ENCODE results near the gene ITGA11. TPM values are rescaled to one million over a fixed set of nuclear protein-coding genes. Genes with fewer than 3 reads are reported as not detected.

ITGA11 gene
- total and polyA plus RNA-seq, 8 donors, result 0.19 to 4.1 (median 0.66) TPM

DNA sequence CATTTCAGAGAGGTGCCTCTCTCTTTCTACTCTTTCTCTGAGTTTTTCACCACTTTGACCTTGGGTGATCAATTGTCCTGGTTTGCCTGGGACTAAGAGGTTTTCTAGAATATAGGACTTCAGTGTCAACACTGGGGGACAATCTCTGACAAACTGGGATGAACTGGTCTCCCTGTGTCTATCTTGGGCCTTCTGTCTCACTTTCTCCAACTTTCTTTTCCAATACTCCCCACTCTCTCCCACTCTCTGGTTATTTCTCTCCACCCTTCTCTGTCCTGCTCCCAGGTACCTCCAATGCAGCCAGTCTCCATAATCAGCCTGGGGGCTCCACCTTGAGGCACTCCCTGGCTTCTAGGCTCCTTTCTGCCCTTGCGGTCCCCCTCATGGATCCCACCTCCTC, 4.7 kb upstream of the ITGA11 start:
- Histone ChIP-seq H3K4me3 (no peak overlapping the region), H3K27me3 (peaks cover 0 to 15% (median 3%) of the 10 kb centered on the region in 4 donors), H3K4me1 (no peaks in the 10 kb centered on the region), H3K9me3 (no peaks in the 10 kb centered on the region), H3K36me3 (no peaks in the 10 kb centered on the region), H3K27ac (no peak overlapping the region)
- WGBS, 2 donors, result 64 to 67% methylated on average over 1 of the region's 1 CpG
- intact Hi-C loops (cut with DNase I), result no loop called here
- TF ChIP-seq, protein P1, sequence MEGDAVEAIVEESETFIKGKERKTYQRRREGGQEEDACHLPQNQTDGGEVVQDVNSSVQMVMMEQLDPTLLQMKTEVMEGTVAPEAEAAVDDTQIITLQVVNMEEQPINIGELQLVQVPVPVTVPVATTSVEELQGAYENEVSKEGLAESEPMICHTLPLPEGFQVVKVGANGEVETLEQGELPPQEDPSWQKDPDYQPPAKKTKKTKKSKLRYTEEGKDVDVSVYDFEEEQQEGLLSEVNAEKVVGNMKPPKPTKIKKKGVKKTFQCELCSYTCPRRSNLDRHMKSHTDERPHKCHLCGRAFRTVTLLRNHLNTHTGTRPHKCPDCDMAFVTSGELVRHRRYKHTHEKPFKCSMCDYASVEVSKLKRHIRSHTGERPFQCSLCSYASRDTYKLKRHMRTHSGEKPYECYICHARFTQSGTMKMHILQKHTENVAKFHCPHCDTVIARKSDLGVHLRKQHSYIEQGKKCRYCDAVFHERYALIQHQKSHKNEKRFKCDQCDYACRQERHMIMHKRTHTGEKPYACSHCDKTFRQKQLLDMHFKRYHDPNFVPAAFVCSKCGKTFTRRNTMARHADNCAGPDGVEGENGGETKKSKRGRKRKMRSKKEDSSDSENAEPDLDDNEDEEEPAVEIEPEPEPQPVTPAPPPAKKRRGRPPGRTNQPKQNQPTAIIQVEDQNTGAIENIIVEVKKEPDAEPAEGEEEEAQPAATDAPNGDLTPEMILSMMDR (IDR thresholded peaks at IDR 0.05), result no peak
- FAIRE-seq (no peak), DNase-seq (no peak), ATAC-seq (no peak)

DNA sequence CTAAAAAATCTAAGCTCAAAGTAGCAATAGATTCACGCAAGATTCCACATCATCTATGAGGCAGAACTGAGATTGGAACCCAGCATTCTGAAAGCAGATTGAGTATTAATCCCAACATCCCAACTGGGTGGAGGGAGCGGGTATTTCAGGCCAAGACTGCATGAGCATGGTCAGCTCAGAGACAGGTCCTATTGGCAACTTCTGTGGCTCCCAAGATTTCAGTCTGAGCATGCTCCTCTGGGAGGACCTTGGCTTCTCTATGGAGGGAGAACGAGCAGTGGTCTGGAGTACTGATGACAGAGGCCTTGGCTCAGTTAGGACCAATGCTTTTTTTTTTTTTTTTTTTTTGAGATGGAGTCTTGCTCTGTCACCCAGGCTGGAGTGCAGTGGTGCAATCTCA, 4.0 kb upstream of the ITGA11 start:
- ATAC-seq (no peak), FAIRE-seq (no peak), DNase-seq (no peak)
- WGBS, 2 donors, result 81 to 83% methylated on average over 3 of the region's 3 CpGs
- no peaks in the 10 kb centered on the region for H3K4me1 ChIP-seq
- TF ChIP-seq, protein P1 (IDR thresholded peaks at IDR 0.05), result no peak
- peaks cover 0 to 15% (median 4%) of the 10 kb centered on the region in 4 donors for H3K27me3 ChIP-seq
- intact Hi-C loops (cut with DNase I), result no loop called here
- H3K4me3 ChIP-seq, result no peak overlapping the region
- no peaks in the 10 kb centered on the region for H3K9me3 ChIP-seq
- H3K27ac ChIP-seq, result no peak overlapping the region
- no peaks in the 10 kb centered on the region for H3K36me3 ChIP-seq

- Histone ChIP-seq H3K4me3 (no peak overlapping the region), H3K27me3 (peaks cover 0 to 15% (median 4%) of the 10 kb centered on the region in 4 donors), H3K36me3 (no peaks in the 10 kb centered on the region), H3K4me1 (no peaks in the 10 kb centered on the region), H3K9me3 (no peaks in the 10 kb centered on the region), H3K27ac (no peak overlapping the region)
- TF ChIP-seq, protein P1 (IDR thresholded peaks at IDR 0.05), result no peak
- no peak for FAIRE-seq
- no peak for ATAC-seq
- DNase-seq, result no peak
- intact Hi-C loops (cut with DNase I), result no loop called here
- WGBS, 2 donors, result 57 to 60% methylated on average over 6 of the region's 6 CpGs
Measured at GRCh38 chr15:68434021-68434420, 2.1 kb upstream of the ITGA11 start.

- WGBS, 2 donors, result 34% methylated on average over 2 of the region's 2 CpGs
- Histone ChIP-seq H3K4me1 (no peaks in the 10 kb centered on the region), H3K27me3 (peaks cover 0 to 15% (median 4%) of the 10 kb centered on the region in 4 donors), H3K27ac (no peak overlapping the region), H3K36me3 (no peaks in the 10 kb centered on the region), H3K9me3 (no peaks in the 10 kb centered on the region), H3K4me3 (no peak overlapping the region)
- no peak for DNase-seq
- no peak for ATAC-seq
- TF ChIP-seq, protein P1 (IDR thresholded peaks at IDR 0.05), result no peak
- FAIRE-seq, result no peak
- intact Hi-C loops (cut with DNase I), result no loop called here
Measured at GRCh38 chr15:68433551-68433950, 1.6 kb upstream of the ITGA11 start.

- TF ChIP-seq, protein P1 (IDR thresholded peaks at IDR 0.05), result no peak
- no peak for FAIRE-seq
- Histone ChIP-seq H3K36me3 (no peaks in the 10 kb centered on the region), H3K9me3 (no peaks in the 10 kb centered on the region), H3K27me3 (peaks cover 0 to 15% (median 4%) of the 10 kb centered on the region in 4 donors), H3K4me1 (no peaks in the 10 kb centered on the region), H3K27ac (no peak overlapping the region), H3K4me3 (no peak overlapping the region)
- 56 to 60% methylated on average over 13 of the region's 13 CpGs for WGBS, 2 donors
- peak in 1 of 6 donors; percentile 8 for DNase-seq
- intact Hi-C loops (cut with DNase I), result no loop called here
- no peak for ATAC-seq
Measured at GRCh38 chr15:68432441-68433064, 590 bp upstream of the ITGA11 start.
